Measurements from ENCODE around the gene FILIP1L. TPM values are rescaled to one million over a fixed set of nuclear protein-coding genes. Genes with fewer than 3 reads are reported as not detected.
"Not testable (repeated sequence)": the region's sequence is repeated elsewhere in the genome, so short reads cannot be mapped to it uniquely, and the experiment has no call there.

FILIP1L gene
- total RNA-seq, 2 donors from 2014 or later, result 6.7 to 19.0 TPM

GRCh38 chr3:100103558-100104441, 10.5 kb downstream of the FILIP1L start:
- DNase-seq, result no peak
- intact Hi-C loops (cut with DNase I, micrococcal nuclease), result no loop called here
- ATAC-seq, result no peak

DNA sequence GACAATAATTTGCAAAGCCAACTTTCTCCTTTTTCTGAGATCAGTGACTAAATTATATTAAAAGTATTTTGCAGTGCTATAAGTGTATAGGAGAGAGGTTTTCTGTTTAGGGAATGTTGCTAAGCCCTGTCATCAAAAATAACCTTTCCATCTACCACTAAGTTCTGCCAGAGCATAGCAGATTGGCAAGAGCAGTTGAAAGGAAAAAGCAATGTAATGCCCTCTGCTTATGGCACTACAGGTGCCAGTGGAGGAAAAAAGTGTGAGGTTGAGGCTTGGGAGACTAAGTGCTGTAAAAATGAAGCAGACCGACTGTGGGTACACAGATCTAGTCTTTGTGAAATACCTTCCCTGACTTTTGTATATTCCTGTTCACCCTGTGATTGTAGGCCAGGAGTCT, 11.5 kb downstream of the FILIP1L start:
- ATAC-seq (no peak), DNase-seq (no peak)
- intact Hi-C loops (cut with DNase I, micrococcal nuclease), result no loop called here

GRCh38 chr3:100100425-100100824, 13.9 kb downstream of the FILIP1L start:
- intact Hi-C loops (cut with DNase I, micrococcal nuclease), result no loop called here
- no peak for DNase-seq
- ATAC-seq, result no peak

DNA sequence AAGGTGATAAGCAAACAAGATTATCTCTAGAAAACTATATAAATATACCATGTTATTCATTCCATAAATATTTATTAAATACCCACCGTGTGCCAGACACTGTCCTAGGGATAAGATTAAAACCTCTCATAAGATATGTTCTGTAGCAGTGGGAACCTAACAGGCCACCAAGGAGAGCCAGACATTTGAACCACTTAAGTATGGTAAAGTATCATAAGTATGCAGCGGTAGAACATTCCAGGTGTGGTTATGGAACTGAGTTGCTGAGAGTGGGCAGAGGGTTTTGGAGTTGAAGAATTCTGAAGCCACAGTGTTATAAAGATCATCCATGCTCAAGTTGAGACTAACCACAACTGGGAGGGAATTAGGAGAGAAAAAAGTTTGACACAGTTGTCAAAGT, 14.7 kb downstream of the FILIP1L start:
- no peak for DNase-seq
- ATAC-seq, result no peak
- intact Hi-C loops (cut with DNase I, micrococcal nuclease), result no loop called here

GRCh38 chr3:100098784-100099070, 15.6 kb downstream of the FILIP1L start:
- DNase-seq (no peak), ATAC-seq (no peak)
- intact Hi-C loops (cut with DNase I, micrococcal nuclease), result no loop called here

DNA sequence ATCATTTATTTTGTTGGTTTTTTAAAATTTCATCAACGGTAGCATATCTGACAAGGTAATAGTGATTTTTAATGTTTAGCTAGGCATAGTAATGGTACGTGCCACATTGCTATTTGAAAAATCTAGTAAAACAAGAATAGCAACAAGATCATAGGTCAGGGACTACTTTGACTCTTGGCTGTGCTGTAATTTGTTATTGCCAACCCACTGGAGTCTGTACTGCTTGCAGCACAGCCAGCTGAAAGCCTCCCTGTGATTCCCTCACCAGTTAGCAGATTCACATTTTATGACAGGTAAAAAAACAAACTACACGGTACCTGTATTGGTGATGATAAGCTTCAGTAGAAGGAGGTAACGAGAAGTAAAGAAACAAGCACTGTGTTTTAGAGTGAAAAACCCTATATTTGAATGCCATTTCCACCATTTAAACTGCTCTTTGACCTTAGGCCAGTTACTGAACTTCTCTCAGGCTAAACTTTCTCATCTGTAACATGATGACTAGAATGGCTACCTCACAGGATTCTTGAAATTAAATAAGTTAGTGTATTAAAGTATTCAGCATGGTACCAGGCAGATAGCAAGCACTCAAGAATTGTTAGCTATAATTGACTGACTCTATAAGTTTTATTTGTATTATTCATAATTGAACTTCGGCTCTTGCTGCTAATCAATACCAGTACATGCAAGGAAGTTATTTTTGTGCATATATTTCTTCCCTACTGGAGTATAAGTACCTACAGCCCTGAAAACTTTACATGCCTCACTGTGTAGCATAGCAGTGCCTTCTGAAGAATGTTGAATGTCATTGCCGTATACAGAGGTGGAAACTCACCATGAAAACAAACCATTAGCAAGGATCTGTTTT, 16.1 kb downstream of the FILIP1L start:
- DNase-seq (no peak), ATAC-seq (peak; percentile 98)
- intact Hi-C loops (cut with DNase I, micrococcal nuclease), result no loop called here

DNA sequence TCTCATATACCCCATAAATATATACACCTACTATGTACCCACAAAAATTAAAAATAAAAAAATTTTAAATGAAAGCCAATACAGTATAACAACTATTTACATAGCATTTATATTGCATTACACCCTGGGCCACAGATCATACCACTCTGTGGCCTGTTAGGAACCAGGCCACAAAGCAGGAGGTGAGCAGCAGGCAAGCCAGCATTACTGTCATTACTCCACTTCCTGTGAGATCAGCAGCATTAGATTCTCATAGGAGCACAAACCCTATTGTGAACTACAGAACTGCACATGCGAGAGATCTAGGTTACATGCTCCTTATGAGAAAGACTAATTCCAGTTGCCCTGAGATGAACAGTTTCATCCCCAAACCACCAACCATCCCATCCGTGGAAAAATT, 17.4 kb downstream of the FILIP1L start:
- DNase-seq (no peak), ATAC-seq (peak; percentile 26)
- intact Hi-C loops (cut with DNase I, micrococcal nuclease), result no loop called here

GRCh38 chr3:100096286-100096685, 18.0 kb downstream of the FILIP1L start:
- intact Hi-C loops (cut with DNase I, micrococcal nuclease); DNase-seq; ATAC-seq: not testable (repeated sequence)

DNA sequence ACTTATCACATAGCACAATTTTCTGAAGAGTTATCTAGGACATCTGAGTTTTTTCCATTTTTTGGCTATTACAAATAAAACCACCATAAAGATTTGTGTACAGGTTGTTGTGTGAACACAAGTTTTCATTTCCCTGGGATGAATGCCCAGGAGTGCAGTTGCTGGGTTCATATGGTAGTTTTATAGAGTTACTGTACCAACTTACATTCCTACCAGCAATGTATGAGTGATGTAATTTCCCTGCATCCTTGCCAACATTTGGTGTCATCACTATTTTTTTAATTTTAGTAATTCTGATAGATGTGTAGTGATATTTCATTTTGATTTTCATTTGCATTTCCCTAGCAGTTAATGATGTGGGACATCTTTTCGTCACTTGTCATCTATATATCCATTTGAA, 20.5 kb downstream of the FILIP1L start:
- ATAC-seq, result no peak
- no peak for DNase-seq
- intact Hi-C loops (cut with DNase I, micrococcal nuclease), result no loop called here

DNA sequence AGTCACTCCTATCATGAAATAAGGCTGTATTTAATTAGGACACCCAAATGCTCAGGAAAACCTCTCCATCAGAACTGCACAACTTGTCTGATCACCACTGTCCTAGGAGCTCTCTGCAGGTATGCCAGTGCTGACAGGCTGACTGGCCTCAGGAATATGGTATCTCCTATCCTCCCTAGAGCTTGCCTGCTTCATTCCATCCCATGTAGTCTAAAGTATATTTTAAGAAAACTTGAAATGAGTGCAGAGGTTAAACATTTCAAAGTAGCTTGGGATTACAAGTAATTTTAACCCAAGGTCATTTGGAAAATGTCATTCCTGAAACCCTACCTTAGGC, 23.7 kb downstream of the FILIP1L start:
- ATAC-seq (peak; percentile 13), DNase-seq (no peak)
- intact Hi-C loops (cut with DNase I, micrococcal nuclease), result no loop called here

DNA sequence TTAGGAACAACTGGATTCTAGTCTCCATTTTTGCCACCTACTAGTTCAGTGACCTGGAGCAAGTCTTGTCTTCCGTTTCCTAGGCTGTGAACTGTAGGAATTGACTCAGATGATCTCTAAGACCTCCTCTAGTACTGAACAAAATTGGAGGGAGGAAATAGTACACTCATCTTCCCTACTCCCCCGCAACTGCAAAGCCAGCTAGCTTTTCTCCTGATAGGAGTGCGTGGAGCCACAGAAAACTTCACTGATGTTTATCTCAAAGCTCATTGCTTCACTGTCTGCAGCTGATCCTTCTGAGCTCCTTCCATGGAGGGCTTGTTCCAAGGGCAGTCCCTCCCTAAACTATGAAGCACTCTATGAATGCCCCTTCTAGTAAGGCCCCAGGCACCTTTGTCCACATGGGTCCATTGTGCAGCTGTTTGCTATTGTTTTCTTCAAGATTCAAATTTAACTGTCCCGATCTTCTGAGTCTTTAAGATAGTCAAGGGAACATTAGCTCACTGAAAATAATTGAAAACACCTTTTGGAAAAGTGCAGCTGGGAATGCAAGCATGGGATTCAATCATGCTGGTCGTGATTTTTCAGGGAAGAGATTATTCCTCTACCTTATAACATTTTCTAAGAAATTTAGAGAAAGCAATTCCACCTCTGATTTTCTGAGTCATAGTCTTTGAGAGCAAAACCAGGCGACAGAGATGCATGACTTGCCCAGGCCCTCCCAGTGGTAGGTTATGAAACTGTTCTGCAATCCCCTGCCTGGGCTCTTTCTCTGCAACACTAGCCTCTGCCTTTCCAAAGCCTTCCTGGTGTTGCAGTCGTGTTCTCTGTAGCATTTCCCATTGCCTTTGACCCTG, 24.3 kb downstream of the FILIP1L start:
- DNase-seq, result no peak
- intact Hi-C loops (cut with DNase I, micrococcal nuclease), result no loop called here
- ATAC-seq, result peak; percentile 75

DNA sequence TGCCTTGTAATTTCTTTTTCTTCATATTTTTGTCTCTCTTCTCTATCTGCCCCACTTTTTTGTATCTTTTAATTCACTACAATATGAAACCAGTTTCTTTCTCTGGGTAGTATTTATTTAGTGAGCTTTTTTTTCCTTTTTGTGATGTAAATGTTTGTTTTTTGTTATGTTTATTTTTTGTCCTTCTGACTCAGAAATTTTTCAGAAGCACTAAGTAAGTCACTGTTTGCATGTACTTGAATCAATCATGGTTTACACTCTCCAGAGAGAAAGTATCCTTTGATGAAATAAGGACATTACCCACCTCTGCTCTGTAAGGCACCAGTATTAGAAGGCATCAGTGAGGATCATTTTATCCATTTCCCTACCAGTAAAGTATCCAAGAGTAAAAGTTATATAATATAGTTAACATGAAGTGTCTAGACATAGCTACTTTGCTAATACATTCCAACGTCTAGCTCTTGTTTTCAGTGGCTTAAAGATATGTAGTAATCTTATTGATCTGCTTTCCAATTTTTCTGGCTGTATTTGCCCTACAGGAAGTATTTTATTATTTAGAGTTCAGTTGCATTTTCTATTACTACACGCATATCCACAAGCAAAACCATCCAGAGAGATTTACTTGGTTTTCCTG, 25.4 kb downstream of the FILIP1L start:
- DNase-seq (no peak), ATAC-seq (no peak)
- intact Hi-C loops (cut with DNase I, micrococcal nuclease), result no loop called here

DNA sequence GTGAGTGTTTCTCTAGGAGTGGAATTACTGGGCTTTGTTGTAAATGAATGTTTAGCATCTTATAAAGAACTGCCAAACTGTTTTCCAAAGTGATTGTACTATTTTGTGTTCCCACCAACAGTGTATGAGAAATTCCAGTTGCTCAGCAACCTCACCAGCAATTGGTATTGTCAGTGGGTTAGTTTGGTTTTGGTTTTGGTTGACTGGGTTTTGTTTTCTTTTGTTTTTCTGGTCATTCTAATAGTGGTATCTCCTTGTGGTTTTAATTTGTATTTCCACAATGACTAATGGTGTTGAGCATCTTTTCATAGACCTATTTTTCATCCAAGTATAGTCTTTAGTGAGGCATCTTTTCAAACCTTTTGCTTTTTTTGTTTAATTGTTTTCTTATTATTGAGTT, 27.1 kb downstream of the FILIP1L start:
- ATAC-seq (no peak), DNase-seq (no peak)
- intact Hi-C loops (cut with DNase I, micrococcal nuclease), result no loop called here

GRCh38 chr3:100086401-100086800, 27.9 kb downstream of the FILIP1L start:
- ATAC-seq (no peak), DNase-seq (no peak)
- intact Hi-C loops (cut with DNase I, micrococcal nuclease), result no loop called here

DNA sequence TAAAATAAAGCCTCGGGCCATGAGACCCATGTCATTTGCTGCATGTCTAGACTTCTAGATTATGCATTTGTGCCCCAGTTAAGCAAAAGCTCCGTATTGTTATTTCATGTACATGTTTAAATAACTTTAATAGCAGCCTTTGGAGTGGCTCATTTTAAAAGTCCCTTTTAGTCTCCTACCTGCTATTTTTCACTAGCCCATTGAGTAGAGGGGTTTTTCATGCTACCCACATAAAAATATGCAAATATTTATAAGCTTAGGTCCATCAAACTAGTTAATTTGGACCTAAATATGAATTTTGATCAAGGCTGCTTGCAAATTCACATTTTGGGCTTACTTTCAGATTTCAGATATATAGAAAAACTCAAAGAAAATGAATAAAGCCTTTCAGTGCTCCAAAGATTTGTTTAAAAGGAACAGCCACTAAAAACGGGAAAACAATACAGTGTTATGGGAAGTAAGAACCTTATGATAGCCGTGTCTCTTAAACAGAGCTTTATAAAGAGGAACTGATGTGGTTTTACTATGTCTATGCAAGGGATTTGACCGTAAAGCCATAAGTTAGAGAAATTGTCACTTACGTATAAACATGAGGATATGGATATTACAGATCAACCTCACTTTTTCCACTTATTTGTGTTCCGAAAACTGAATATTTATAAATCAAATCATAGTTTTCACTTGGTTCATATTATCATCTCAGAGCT, 30.0 kb downstream of the FILIP1L start:
- ATAC-seq (no peak), DNase-seq (no peak)
- intact Hi-C loops (cut with DNase I, micrococcal nuclease), result no loop called here

- intact Hi-C loops (cut with DNase I, micrococcal nuclease), result no loop called here
- no peak for DNase-seq
- no peak for ATAC-seq
Measured at GRCh38 chr3:100083209-100083608, 31.1 kb downstream of the FILIP1L start.

GRCh38 chr3:100082714-100083113, 31.6 kb downstream of the FILIP1L start:
- no peak for ATAC-seq
- DNase-seq, result no peak
- intact Hi-C loops (cut with DNase I, micrococcal nuclease), result no loop called here

- DNase-seq, result no peak
- intact Hi-C loops (cut with DNase I, micrococcal nuclease), result no loop called here
Measured at GRCh38 chr3:100081986-100082692, 32.2 kb downstream of the FILIP1L start.

More at GRCh38 chr3:100081986-100082692, 32.2 kb downstream of the FILIP1L start:
- no peak for ATAC-seq

Data from left colon (tissue), 2 donors.